ENCODE data around the gene NTNG2. TPM values are rescaled to one million over a fixed set of nuclear protein-coding genes. Genes with fewer than 3 reads are reported as not detected.

The NTNG2 gene
- total RNA-seq, 4 donors from 2014 or later, result 0.44 to 1.2 (median 0.75) TPM

- Histone ChIP-seq H3K36me3 (no peaks in the 10 kb centered on the region), H3K4me1 (no peaks in the 10 kb centered on the region), H3K4me3 (replicated peaks in 1 of 3) (no peak overlapping the region), H3K9me3 (no peaks in the 10 kb centered on the region), H3K27ac (no peak overlapping the region), H3K27me3 (no peaks in the 10 kb centered on the region)
- DNase-seq, result no peak
- no peak for TF ChIP-seq POLR2A (IDR thresholded peaks at IDR 0.05)
- TF ChIP-seq CTCF (IDR thresholded peaks at IDR 0.05), result no peak
- WGBS, 2 donors, result 59 to 64% methylated on average over 10 to 12 of the region's 12 CpGs
- intact Hi-C loops (cut with DNase I), result no loop called here
Observed at GRCh38 chr9:132228062-132228461, 66.2 kb downstream of the NTNG2 start.

GRCh38 chr9:132230605-132231004, 68.7 kb downstream of the NTNG2 start:
- no peak for DNase-seq
- WGBS, 2 donors, result 82 to 83% methylated on average over 4 of the region's 4 CpGs
- no peaks in the 10 kb centered on the region for H3K27me3 ChIP-seq

GRCh38 chr9:132231019-132231701, 69.3 kb downstream of the NTNG2 start:
- no peak overlapping the region for H3K27ac ChIP-seq
- no peak overlapping the region for H3K4me3 ChIP-seq (replicated peaks in 1 of 3)
- H3K36me3 ChIP-seq, result no peaks in the 10 kb centered on the region
- H3K4me1 ChIP-seq, result no peaks in the 10 kb centered on the region
- DNase-seq, result no peak
- 65 to 78% methylated on average over 12 to 16 of the region's 20 CpGs for WGBS, 2 donors
- no peaks in the 10 kb centered on the region for H3K27me3 ChIP-seq
- TF ChIP-seq CTCF (IDR thresholded peaks at IDR 0.05) (no peak), POLR2A (IDR thresholded peaks at IDR 0.05) (no peak)
- no peaks in the 10 kb centered on the region for H3K9me3 ChIP-seq
- intact Hi-C loops (cut with DNase I), result loop anchor here (5.0 kb wide), 1 partner anchor 64 kb away; no protein-coding TSS in a partner anchor

More at GRCh38 chr9:132230605-132231004, 68.7 kb downstream of the NTNG2 start:
- TF ChIP-seq POLR2A (IDR thresholded peaks at IDR 0.05) (no peak), CTCF (IDR thresholded peaks at IDR 0.05) (no peak)
- intact Hi-C loops (cut with DNase I), result loop anchor here (5.0 kb wide), 1 partner anchor 63 kb away; no protein-coding TSS in a partner anchor
- H3K4me1 ChIP-seq, result no peaks in the 10 kb centered on the region
- no peak overlapping the region for H3K4me3 ChIP-seq (replicated peaks in 1 of 3)
- no peaks in the 10 kb centered on the region for H3K9me3 ChIP-seq
- H3K27ac ChIP-seq, result no peak overlapping the region
- no peaks in the 10 kb centered on the region for H3K36me3 ChIP-seq

GRCh38 chr9:132232522-132232921, 70.7 kb downstream of the NTNG2 start:
- Histone ChIP-seq H3K27me3 (no peaks in the 10 kb centered on the region), H3K4me3 (replicated peaks in 1 of 3) (no peak overlapping the region), H3K27ac (no peak overlapping the region), H3K36me3 (no peaks in the 10 kb centered on the region), H3K4me1 (no peaks in the 10 kb centered on the region), H3K9me3 (no peaks in the 10 kb centered on the region)
- 72 to 79% methylated on average over 2 to 3 of the region's 3 CpGs for WGBS, 2 donors
- DNase-seq, result no peak
- intact Hi-C loops (cut with DNase I), result loop anchor here (5.0 kb wide), 1 partner anchor 65 kb away; no protein-coding TSS in a partner anchor
- TF ChIP-seq CTCF (IDR thresholded peaks at IDR 0.05) (no peak), POLR2A (IDR thresholded peaks at IDR 0.05) (no peak)

GRCh38 chr9:132233138-132233537, 71.3 kb downstream of the NTNG2 start:
- no peaks in the 10 kb centered on the region for H3K9me3 ChIP-seq
- no peak overlapping the region for H3K27ac ChIP-seq
- no peak for DNase-seq
- intact Hi-C loops (cut with DNase I), result loop anchor here (5.0 kb wide), 1 partner anchor 66 kb away; no protein-coding TSS in a partner anchor
- H3K27me3 ChIP-seq, result no peaks in the 10 kb centered on the region
- no peak overlapping the region for H3K4me3 ChIP-seq (replicated peaks in 1 of 3)
- 69 to 76% methylated on average over 3 of the region's 3 CpGs for WGBS, 2 donors
- TF ChIP-seq POLR2A (IDR thresholded peaks at IDR 0.05), result no peak
- no peak for TF ChIP-seq CTCF (IDR thresholded peaks at IDR 0.05)
- H3K36me3 ChIP-seq, result no peaks in the 10 kb centered on the region
- H3K4me1 ChIP-seq, result no peaks in the 10 kb centered on the region
